Measurements from ENCODE around the gene URGCP. TPM values are rescaled to one million over a fixed set of nuclear protein-coding genes. Genes with fewer than 3 reads are reported as not detected.
"Not testable (repeated sequence)": the region's sequence is repeated elsewhere in the genome, so short reads cannot be mapped to it uniquely, and the experiment has no call there.

The URGCP gene
- total RNA-seq, 2 donors from 2014 or later: 16.4 to 26.3 TPM

- Mint-ChIP-seq H3K9me3 (peaks cover 0 to 5% of the 10 kb centered on the region in 2 donors), H3K27ac (peak overlapping the region; percentile 84 to 93), H3K36me3 (peaks cover 18 to 28% of the 10 kb centered on the region in 2 donors)
- DNase-seq (ENCODE audit: low spot score in 2 of 2): no peak
- no peak for ATAC-seq
Observed at GRCh38 chr7:43868681-43869005, 37.8 kb downstream of the URGCP start.

- DNase-seq (ENCODE audit: low spot score in 2 of 2): no peak
- Mint-ChIP-seq H3K9me3 (peaks cover 0 to 5% of the 10 kb centered on the region in 2 donors), H3K36me3 (peaks cover 18 to 28% of the 10 kb centered on the region in 2 donors), H3K27ac (peak overlapping the region in 1 of 2 donors; percentile 93)
- no peak for ATAC-seq
Observed at GRCh38 chr7:43868181-43868580, 38.2 kb downstream of the URGCP start.

DNA sequence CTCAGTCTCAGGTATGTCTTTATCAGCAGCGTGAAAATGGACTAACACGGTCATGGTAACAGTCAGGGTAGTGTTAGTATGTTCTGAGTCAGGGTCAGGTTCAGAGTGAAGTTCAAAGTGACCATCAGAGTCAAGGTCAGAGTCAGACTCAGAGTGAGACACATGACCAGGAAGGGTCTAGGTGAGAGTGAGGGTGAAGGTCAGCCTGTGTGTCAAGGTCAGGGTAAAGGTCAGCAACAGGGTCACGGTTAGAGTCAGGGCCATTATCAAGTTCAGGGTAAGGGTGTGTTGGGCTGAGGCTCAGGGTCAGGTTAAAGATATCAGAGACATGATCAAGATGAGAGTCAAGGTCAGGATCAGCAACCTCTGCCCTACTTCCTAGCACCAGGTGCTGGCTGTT, 41.1 kb downstream of the URGCP start:
- H3K27ac Mint-ChIP-seq: no peak overlapping the region
- ATAC-seq (no peak), DNase-seq (ENCODE audit: low spot score in 2 of 2) (no peak)
- H3K9me3 Mint-ChIP-seq: no peaks in the 10 kb centered on the region
- peaks cover 18 to 28% of the 10 kb centered on the region in 2 donors for H3K36me3 Mint-ChIP-seq

- DNase-seq (ENCODE audit: low spot score in 2 of 2) (no peak), ATAC-seq (no peak)
- Mint-ChIP-seq H3K9me3 (no peaks in the 10 kb centered on the region), H3K36me3 (peaks cover 12 to 20% of the 10 kb centered on the region in 2 donors), H3K27ac (no peak overlapping the region)
Observed at GRCh38 chr7:43864126-43864525, 42.3 kb downstream of the URGCP start.

DNA sequence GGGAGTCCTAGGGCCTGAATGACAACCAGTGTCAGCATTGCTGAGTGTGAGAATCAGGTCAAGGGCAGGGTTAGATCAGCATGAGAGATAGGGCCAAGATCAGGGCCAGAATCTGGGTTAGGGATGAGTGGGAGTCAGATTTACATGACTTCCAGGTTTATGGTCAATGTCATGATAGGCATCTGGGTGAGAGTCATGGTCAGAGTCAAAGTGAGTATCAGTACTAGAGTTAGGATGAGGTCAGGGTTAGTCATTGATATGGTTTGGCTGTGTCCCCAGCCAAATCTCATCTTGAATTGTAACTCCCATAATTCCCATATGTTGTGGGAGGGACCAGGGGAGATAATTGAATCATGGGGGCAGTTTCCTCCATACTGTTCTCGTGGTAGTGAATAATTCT, 49.4 kb downstream of the URGCP start:
- H3K36me3 Mint-ChIP-seq: no peaks in the 10 kb centered on the region
- peak; percentile 59 to 95 for ATAC-seq
- no peak overlapping the region for H3K27ac Mint-ChIP-seq

GRCh38 chr7:43856316-43856715, 50.1 kb downstream of the URGCP start:
- DNase-seq (ENCODE audit: low spot score in 2 of 2): no peak
- H3K27ac Mint-ChIP-seq: no peak overlapping the region
- peaks cover 0 to 3% of the 10 kb centered on the region in 2 donors for H3K9me3 Mint-ChIP-seq
- no peaks in the 10 kb centered on the region for H3K36me3 Mint-ChIP-seq
- ATAC-seq: no peak

More for the DNA sequence above, 49.4 kb downstream of the URGCP start:
- no peaks in the 10 kb centered on the region for H3K9me3 Mint-ChIP-seq
- DNase-seq (ENCODE audit: low spot score in 2 of 2): no peak

GRCh38 chr7:43855176-43855575, 51.2 kb downstream of the URGCP start:
- ATAC-seq (no peak), DNase-seq (ENCODE audit: low spot score in 2 of 2) (no peak)
- no peak overlapping the region for H3K27ac Mint-ChIP-seq

GRCh38 chr7:43851805-43852204, 54.6 kb downstream of the URGCP start:
- H3K9me3 Mint-ChIP-seq: peaks cover 0 to 3% of the 10 kb centered on the region in 2 donors
- ATAC-seq (no peak), DNase-seq (ENCODE audit: low spot score in 2 of 2) (no peak)
- no peak overlapping the region for H3K27ac Mint-ChIP-seq
- no peaks in the 10 kb centered on the region for H3K36me3 Mint-ChIP-seq

More at GRCh38 chr7:43855176-43855575, 51.2 kb downstream of the URGCP start:
- Mint-ChIP-seq H3K9me3 (peaks cover 0 to 3% of the 10 kb centered on the region in 2 donors), H3K36me3 (no peaks in the 10 kb centered on the region)

GRCh38 chr7:43850348-43851116, 55.9 kb downstream of the URGCP start:
- no peak overlapping the region for H3K27ac Mint-ChIP-seq
- DNase-seq (ENCODE audit: low spot score in 2 of 2) (no peak), ATAC-seq (no peak)
- H3K9me3 Mint-ChIP-seq: peaks cover 0 to 3% of the 10 kb centered on the region in 2 donors
- no peaks in the 10 kb centered on the region for H3K36me3 Mint-ChIP-seq

DNA sequence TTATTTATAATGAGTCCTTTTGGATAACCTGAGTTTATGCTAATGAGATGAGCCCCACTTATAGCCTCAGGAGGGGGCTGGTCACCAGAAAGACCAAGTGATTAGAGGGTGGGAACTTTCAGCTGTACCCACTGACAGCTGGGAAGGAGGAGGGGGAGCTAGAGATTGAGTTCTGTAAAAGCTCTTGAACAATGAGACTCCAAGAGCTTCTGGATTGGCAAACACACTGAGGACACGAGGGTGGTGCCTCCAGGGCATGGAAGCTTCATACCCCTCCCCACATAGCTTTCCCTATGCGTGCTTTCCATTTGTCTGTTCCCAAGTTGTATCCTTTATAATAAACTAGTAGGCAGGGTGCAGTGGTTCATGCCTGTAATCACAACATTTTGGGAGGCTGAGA, 57.3 kb downstream of the URGCP start:
- Mint-ChIP-seq H3K9me3 (peaks cover 0 to 3% of the 10 kb centered on the region in 2 donors), H3K36me3 (no peaks in the 10 kb centered on the region), H3K27ac (no peak overlapping the region)
- no peak for DNase-seq (ENCODE audit: low spot score in 2 of 2)
- no peak for ATAC-seq

- Mint-ChIP-seq H3K36me3 (no peaks in the 10 kb centered on the region), H3K9me3 (peaks cover 0 to 3% of the 10 kb centered on the region in 2 donors), H3K27ac (no peak overlapping the region)
- DNase-seq (ENCODE audit: low spot score in 2 of 2) (no peak), ATAC-seq (no peak)
Observed at GRCh38 chr7:43847496-43847895, 58.9 kb downstream of the URGCP start.

DNA sequence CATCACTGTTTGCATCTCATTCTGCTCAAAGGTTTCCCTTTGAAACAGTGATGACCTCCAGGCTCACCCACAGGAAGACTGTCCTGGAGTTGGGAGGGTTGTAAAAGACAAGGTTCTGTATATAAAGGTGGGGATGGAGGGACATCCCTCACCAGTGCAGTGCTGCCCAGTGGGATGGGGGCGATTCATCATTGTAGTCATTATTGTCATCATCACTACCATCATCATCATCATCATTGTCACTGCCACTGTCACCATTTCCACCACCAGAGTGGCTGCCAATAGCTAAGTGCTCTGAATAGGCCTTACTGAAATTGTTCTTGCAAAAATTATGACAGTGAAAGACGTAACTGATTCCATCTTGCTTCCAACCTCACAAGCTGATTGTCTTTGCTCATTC, 61.7 kb downstream of the URGCP start:
- no peaks in the 10 kb centered on the region for H3K9me3 Mint-ChIP-seq
- ATAC-seq (no peak), DNase-seq (ENCODE audit: low spot score in 2 of 2) (no peak)
- H3K36me3 Mint-ChIP-seq: no peaks in the 10 kb centered on the region
- H3K27ac Mint-ChIP-seq: no peak overlapping the region

- peak; percentile 38 to 88 for ATAC-seq
- Mint-ChIP-seq H3K27ac (no peak overlapping the region), H3K36me3 (no peaks in the 10 kb centered on the region), H3K9me3 (no peaks in the 10 kb centered on the region)
- DNase-seq (ENCODE audit: low spot score in 2 of 2): no peak
Observed at GRCh38 chr7:43844257-43844656, 62.1 kb downstream of the URGCP start.

DNA sequence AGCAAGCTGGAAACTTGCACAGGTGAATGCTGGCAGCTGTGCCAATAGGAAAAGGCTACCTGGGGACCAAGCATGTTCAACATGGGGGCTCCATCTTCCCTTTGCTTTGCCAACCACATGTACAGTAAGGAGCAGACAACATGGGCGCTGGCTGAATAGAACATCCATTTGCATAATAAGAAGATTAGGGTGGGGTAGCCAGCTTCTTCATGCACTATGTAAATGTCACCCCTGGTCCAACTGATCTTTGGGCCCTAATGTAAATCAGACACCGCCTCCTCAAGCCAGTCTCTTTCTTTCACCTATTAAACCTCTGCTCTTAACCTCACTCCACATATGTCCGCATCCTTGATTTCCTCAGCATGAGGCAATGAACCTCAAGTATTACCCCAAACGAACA, 63.1 kb downstream of the URGCP start:
- no peak for ATAC-seq

GRCh38 chr7:43838201-43838658, 68.2 kb downstream of the URGCP start:
- DNase-seq (ENCODE audit: low spot score in 2 of 2): no peak
- Mint-ChIP-seq H3K36me3 (peaks cover 7 to 13% of the 10 kb centered on the region in 2 donors), H3K27ac (no peak overlapping the region), H3K9me3 (peaks cover 4 to 8% of the 10 kb centered on the region in 2 donors)
- no peak for ATAC-seq

More for the DNA sequence above, 63.1 kb downstream of the URGCP start:
- DNase-seq (ENCODE audit: low spot score in 2 of 2): no peak
- Mint-ChIP-seq H3K27ac (no peak overlapping the region), H3K36me3 (no peaks in the 10 kb centered on the region), H3K9me3 (no peaks in the 10 kb centered on the region)

DNA sequence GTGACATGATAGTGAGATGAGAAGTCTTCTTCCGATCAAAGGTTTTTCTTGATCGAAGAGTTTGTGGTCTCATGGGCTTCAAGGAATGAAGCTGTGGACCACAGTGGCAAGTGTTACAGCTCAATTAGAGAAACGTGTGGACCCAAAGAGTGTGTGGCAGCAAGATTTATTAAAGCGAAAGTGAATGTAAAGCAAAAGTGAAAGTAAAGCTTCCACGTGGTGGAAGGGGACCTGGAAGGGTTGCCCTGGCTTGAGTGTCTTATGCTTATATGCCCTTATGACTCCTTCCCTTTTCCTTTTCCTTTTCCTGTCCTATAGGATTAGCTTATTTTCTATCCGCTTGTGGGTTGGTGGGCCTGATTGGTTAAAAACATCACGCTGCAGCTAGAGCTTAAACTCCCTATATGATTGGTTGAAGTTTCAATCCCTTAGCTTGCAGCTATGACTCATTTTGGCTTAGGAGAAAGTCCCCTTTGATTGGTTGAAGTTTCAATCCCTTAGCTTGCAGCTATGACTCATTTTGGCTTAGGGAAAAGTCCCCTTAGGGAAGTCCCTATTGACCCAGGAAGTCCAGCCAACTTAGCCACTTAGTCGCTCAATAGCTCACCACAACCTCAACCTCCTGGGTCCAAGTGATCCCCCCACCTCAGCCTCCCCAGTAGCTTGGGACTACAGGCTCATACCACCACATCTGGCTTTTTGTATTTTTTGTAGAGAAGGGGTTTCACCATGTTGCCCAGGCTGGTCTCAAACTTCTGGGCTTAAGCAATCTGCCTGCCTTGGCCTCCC, 71.7 kb downstream of the URGCP start:
- H3K9me3 Mint-ChIP-seq: peaks cover 10 to 12% of the 10 kb centered on the region in 2 donors
- DNase-seq (ENCODE audit: low spot score in 2 of 2) (peak; percentile 18 to 75), ATAC-seq (peak; percentile 58 to 73)
- peaks cover 24 to 28% of the 10 kb centered on the region in 2 donors for H3K36me3 Mint-ChIP-seq
- H3K27ac Mint-ChIP-seq: peak overlapping the region; percentile 66 to 88

DNA sequence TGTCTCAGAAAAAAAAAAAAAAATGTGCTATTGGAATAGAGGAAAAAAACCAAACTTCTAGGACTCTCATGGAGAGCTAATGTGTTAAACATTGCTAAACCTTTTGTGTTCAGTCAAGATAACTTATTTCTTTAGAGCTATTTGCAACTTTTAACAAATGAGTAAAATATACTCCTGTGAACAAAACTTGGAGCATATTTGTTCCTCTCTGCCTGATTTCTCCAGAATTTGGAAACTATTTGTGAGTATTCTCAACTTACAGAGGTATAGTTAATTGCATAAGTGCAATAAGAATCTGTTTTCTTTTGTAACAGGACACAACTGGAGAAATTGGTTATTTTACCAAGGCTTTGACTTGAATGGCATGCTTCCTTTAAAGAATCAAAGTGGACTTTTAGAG, 75.5 kb downstream of the URGCP start:
- ATAC-seq; H3K27ac Mint-ChIP-seq; DNase-seq (ENCODE audit: low spot score in 2 of 2): not testable (repeated sequence)
- peaks cover 24 to 28% of the 10 kb centered on the region in 2 donors for H3K36me3 Mint-ChIP-seq
- peaks cover 10 to 12% of the 10 kb centered on the region in 2 donors for H3K9me3 Mint-ChIP-seq

Data from activated naive CD4-positive, alpha-beta T cell treated with anti-CD3 and anti-CD28 coated beads, Interleukin-2, amount 50 U/mL, for 72 hours (primary cell).